ENCODE measurements around the gene EPHA4.

DNA sequence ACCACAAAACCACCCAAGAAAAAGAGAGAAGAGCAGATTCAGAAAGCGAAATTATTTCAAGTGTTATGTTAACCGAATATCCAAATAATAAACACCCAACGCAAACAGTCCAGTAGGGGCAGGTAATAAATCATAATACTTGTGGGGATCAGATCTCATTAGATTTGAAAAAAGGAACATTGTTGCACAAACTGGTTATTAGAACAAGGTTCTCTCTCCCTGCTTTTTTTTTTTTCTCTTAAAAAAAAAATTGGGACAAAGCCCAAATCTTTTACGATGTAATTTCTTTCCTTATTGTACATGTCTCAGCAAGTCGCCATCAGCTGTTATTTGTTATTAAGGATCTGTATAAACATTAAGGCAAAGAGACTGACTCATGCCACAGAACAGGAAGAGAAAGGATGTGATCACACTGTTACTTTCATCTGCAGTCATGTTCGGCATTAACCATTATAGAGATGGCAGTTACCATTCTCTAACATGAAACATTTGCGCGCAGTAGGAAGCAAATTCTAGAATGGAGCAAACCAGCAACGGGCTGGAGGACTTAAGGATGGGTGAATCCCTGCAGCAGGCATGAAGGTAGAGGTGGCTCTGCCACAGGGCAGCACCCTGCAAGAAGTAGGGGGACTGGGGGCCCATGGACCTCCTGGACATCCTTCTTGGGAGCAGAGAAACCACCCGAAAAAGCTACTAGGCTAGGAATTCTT lies 42.0 kb downstream of the EPHA4 start:
- TF ChIP-seq, protein P1, sequence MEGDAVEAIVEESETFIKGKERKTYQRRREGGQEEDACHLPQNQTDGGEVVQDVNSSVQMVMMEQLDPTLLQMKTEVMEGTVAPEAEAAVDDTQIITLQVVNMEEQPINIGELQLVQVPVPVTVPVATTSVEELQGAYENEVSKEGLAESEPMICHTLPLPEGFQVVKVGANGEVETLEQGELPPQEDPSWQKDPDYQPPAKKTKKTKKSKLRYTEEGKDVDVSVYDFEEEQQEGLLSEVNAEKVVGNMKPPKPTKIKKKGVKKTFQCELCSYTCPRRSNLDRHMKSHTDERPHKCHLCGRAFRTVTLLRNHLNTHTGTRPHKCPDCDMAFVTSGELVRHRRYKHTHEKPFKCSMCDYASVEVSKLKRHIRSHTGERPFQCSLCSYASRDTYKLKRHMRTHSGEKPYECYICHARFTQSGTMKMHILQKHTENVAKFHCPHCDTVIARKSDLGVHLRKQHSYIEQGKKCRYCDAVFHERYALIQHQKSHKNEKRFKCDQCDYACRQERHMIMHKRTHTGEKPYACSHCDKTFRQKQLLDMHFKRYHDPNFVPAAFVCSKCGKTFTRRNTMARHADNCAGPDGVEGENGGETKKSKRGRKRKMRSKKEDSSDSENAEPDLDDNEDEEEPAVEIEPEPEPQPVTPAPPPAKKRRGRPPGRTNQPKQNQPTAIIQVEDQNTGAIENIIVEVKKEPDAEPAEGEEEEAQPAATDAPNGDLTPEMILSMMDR (conservative IDR thresholded peaks at IDR 0.05 in 1 of 2, IDR thresholded peaks at IDR 0.05 in 1 of 2; ENCODE audit: low read depth in 1 of 2, low read length in 2 of 2), result no peak
- TF ChIP-seq EZH2 (IDR thresholded peaks at IDR 0.05; ENCODE audit: low read length, missing control alignments), result no peak

All from fibroblast of lung (primary cell).